Fibroblast of skin of right biceps (primary cell): Measurements from ENCODE around the gene FRG2B.
"Not testable (repeated sequence)": the region's sequence is repeated elsewhere in the genome, so short reads cannot be mapped to it uniquely, and the experiment has no call there.

Source experiments
- DNase-seq: peaks from one replicate; pipeline ENCODE4 v3.0.0-alpha.2; 2013

Gene FRG2B

DNA sequence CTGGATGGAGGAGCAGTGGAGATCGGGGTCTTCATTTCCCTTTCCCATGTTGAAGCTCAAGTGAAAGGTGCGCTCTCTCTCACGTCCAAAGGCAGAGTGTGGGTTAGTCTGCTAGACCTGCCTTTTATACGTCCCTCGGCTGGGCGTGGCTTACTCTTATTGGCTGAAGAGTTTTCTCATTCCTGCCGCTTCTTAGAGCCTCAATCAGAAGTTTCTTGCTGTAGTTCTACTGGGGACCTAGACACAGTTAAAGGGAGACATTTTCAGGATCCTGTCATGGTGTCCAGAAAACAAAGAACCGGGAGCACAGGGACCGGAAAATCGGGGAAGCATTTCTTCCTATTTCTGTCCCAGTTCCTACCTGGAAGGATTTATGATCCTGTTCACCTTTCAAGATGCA is at the start of gene FRG2B:
Gene FRG2B (minus strand): TSS at position 101 of the 400 bp plus-strand sequence. CDS start 53 bp downstream, at position 48.
- not testable (repeated sequence) for DNase-seq

DNA sequence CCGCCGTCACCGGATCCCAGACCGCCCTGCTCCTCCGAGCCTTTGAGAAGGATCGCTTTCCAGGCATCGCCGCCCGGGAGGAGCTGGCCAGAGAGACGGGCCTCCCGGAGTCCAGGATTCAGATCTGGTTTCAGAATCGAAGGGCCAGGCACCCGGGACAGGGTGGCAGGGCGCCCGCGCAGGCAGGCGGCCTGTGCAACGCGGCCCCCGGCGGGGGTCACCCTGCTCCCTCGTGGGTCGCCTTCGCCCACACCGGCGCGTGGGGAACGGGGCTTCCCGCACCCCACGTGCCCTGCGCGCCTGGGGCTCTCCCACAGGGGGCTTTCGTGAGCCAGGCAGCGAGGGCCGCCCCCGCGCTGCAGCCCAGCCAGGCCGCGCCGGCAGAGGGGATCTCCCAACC is 40.9 kb upstream of the FRG2B start:
- not testable (repeated sequence) for DNase-seq

GRCh38 chr10:133663544-133664160 is 37.1 kb upstream of the FRG2B start:
- DNase-seq: not testable (repeated sequence)

DNA sequence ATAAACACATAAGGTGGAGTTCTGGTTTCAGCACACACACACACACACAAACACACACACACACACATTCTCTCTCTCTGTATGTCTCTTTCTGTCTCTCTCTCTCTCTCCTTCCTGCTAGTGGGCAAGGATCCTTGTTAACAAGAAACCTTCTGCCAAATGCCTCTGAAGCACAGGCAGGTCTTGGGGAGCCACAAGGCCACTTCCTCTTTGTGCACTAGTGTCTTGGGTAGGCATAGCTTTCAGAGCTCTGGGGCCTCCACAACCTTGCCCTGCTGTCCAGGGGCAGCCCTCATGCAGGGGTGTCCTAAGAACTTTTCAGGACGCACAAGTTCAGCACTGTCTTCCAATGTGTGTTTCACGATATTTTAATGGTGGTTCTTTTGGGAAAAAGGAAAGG is 34.5 kb upstream of the FRG2B start:
- not testable (repeated sequence) for DNase-seq

DNA sequence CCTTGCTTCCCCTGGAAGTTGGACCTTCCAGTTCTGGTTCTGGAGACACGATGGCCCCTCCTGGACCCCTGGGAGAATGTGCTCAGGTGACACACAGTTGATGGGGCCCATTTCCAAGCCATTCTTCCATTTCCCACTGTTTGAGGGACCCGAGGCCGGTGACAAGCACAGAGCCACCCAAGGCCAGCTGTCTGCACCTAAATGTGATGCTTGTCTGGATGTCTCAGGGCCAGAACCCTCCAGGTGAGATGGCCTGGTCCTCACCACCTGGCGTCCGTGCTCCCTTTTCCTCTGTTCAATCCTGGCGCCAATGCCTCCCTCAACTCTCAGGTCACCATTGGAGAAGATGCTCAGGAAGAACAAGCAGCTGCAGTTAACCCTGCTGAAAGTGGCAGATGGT is 33.9 kb upstream of the FRG2B start:
- DNase-seq: not testable (repeated sequence)

- DNase-seq: not testable (repeated sequence)
Observed at GRCh38 chr10:133657276-133657675, 30.7 kb upstream of the FRG2B start.

DNA sequence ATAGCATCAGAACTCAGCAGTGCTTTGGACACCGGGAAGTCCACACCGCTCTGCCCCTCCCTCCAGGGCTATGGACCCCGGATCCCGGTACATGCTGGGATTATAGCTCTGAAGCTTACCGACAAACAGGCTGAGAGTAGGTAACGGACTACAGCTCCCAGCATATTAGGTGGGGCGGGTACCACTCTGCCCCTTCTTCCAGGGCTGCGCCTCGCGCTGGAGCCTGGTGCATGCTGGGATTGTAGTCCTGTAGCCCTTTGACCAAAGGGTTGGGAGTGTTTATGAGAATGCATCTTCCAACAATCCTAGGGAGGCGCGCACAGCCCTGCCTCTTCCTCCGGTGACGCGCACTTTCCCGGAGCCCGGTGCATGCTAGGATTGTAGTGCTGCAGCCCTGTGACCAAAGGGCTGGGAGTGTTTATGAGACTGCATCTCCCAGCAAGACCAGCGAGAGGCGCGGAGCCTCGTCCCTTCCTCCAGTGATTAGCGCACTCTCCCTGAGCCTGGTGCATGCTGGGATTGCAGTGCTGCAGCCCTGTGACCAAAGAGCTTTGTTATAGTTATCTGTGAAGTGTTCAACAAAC is 22.4 kb upstream of the FRG2B start:
- DNase-seq: not testable (repeated sequence)

- DNase-seq: not testable (repeated sequence)
Observed at GRCh38 chr10:133647075-133647748, 20.6 kb upstream of the FRG2B start.

GRCh38 chr10:133637846-133638235 is 11.2 kb upstream of the FRG2B start:
- DNase-seq: not testable (repeated sequence)

DNA sequence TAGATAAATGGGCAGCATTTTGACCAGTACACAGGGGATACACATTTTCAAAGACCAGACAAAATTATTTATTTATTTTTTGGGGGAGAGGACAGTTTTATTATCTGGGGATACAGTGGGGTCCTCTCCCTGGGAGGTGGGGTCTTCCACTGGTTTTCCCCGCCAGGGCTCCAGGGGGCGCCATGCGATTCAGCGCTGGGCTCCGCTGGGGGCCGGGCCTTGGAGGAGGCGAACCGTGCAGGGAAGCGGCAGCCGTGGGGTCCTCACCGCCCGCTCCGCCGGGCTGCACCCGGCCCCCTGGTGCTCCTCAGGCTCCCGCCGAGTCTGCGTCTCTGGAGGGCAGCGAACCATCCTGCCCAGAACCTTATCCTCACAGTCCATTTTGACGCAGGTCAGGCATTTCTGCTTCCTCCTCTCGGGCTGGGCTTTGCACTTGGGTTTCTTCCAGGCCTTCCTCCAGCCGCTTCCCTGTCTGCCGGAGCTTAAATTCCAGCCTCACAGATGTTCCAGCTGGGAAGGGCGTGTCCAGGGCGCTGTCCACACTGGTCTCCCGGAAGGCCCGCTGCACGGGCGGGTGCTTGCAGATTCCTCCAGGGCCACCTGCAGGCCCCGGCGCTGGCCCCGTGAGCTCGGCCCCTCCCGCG is 10.7 kb upstream of the FRG2B start:
- not testable (repeated sequence) for DNase-seq

GRCh38 chr10:133630723-133631249 is 4.2 kb upstream of the FRG2B start:
- DNase-seq: not testable (repeated sequence)

- not testable (repeated sequence) for DNase-seq
Observed at GRCh38 chr10:133622544-133622943, 4.1 kb downstream of the FRG2B start.

DNA sequence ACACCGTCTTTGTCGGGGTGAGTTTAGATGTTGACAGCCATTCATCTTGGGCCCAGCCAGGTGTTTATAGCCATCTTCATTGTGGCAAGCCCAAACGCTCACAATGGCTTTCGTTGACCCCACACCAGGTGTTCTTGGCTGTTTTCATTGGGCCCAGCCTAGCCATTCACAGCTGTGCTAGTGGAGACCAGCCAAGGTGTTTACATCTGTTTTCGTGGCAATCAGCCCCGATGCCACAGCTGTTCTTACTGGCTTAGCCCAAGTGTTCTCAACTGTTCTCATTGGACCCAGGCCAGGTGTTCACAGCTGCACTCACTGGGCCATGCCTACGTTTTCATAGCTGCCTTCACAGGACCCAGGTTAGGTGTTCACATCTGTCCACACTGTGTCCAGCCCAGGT is 7.7 kb downstream of the FRG2B start:
- DNase-seq: no peak

DNA sequence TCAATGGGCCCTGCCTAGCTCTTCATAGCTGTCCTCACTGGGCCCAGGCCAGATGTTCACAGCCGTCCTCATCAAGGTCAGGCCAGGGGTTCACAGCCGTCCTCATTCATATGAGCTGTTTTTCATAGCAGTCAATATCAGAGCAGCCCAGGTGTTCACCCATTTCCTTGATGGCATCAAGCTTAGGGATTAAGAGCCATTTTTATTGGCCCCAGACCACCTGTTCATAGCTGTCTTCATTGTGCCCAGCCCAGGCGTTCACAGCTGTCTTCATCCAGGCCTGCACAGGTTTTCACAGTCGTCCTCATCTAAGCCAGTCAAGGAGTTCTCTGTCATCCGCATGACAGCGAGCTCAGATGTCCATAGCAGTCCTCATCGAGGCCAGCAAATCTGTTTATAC is 9.4 kb downstream of the FRG2B start:
- no peak for DNase-seq

DNA sequence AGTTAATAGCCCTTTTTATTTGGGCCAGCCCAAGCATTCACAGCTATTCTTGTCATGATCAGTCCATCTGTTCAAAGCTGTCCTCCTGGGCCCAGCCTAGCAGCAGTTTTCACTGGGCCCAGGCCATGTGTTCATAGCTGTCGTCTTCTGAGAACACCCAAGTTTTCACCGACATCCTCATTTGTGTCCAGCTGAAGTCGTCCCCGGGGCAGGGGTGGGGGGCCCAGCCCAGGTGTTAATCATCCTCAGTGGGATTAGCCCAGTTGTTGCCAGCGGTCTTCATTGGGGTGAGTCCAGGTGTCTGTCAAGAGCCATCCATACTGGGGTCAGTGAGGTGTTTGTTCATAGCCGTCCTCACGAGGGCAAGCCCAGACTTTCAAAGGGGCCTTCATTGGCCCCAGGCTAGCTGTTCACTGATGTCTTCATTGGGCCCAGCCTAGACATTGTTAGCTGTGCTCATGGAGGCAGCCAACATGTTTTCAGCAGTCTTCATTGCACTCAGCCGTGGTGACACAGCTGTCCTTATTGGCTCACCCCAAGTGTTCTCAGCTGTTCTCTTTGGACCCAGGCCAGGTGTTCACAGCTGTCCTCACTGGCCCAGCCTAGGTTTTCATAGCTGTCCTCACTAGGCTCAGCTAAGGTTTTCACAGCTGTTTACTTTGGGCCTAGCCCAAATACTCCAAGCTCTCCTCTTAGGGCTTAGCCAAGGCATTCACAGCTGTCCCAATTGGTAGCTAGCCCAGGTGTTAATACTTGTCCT is 10.0 kb downstream of the FRG2B start:
- DNase-seq: no peak

DNA sequence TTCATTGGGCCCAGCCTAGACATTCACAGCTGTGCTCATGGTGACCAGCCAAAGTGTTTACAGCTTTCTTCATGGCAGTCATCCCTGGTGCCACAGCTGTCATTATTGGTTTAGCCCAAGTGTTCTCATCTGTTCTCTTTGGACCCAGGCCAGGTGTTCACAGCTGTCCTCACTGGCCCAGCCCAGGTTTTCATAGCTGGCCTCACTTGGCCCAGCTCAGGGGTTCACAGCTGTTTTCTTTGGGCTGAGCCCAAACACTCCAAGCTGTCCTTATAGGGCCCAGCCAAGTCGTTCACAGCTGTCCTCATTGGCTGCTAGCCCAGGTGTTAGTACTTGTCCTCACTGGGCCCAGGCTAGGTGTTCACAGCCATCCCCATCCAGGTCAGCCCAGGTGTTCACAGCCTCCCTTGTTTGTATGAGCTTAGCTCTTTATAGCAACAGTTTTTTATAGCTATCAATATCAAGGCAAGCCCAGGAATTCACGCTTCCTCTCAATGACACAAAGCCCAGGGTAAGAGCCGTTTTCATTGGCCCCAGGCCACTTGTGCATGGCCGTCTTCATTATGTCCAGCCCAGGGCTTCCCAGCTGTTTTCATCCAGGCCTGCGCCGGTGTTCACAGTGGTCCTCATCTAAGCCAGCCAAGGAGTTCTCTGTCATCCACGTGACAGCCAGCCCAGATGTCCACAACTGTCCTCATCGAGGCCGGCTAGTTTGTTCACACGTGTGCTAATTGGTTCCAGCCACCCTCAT is 11.6 kb downstream of the FRG2B start:
- no peak for DNase-seq

DNA sequence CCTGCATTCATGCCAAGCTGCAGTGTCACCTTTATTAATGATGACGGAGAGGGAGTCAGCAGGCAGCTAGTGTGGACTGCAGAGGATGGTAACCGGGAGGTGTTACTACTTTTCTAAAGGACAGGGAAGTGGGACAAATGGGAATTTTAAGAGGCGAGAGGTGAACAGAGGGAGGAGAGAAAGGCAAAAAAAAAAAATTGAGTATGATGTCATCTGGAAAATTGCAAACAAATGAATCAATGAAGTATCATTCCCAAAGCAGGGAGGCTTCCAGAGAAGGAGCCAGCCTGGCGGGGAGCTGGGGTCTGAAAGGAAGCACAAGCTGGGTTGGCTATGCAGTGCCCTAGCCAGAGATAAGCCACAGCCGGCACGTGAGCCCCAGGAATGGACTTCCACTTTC is 12.9 kb downstream of the FRG2B start:
- DNase-seq: no peak

- no peak for DNase-seq
Observed at GRCh38 chr10:133611079-133611478, 15.5 kb downstream of the FRG2B start.

- DNase-seq: peak; percentile 6
Observed at GRCh38 chr10:133608855-133609254, 17.7 kb downstream of the FRG2B start.

DNA sequence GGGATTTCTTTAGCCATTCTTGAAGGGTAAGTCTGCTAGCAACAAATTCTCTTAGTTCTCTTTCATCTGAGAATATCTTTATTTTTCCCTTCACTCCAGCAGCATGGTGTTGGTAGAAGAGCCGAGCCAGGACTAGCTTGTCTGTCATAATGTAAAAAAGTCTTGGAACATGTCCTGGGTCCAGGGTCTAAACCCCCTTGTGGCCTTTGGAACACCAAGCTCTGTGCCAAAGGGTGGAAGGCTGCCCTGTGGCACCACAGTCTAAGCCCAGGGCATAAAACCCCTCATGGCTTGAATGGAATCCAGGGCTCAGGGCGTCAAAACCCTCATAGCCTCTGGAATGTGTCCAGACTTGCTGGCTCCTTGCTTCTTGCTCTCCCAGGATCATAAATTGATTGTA is 23.2 kb downstream of the FRG2B start:
- not testable (repeated sequence) for DNase-seq

- DNase-seq: no peak
Observed at GRCh38 chr10:133600657-133601056, 25.9 kb downstream of the FRG2B start.

- DNase-seq: not testable (repeated sequence)
Observed at GRCh38 chr10:133599869-133600268, 26.7 kb downstream of the FRG2B start.
